Omental fat pad (tissue), 4 donors: ENCODE data around the gene TFAP2A. TPM values are rescaled to one million over a fixed set of nuclear protein-coding genes. Genes with fewer than 3 reads are reported as not detected.

Experiments
- ATAC-seq: fragments of 150-250 bp; one replicate; pipeline ENCODE4 v1.9.1; 2016; ENCODE audit warnings: mild to moderate bottlenecking, moderate library complexity; ENCODE audit not compliant: low FRiP score
- DNase-seq: peaks from one replicate; pipeline ENCODE4 v3.0.0-alpha.2; 2019; ENCODE audit warnings: low spot score
- small RNA-seq: library from RNA; depleted of rRNA; stranded (forward); fragments of <200 nt; gene quantifications from one replicate; pipeline ENCODE3, GENCODE V24; 2016
- total RNA-seq, 4 donors: library from RNA; depleted of rRNA; stranded (reverse); fragments of >200 nt; gene quantifications; one replicate each; pipeline ENCODE4 v1.1.0, GENCODE V29; 2016
- TF ChIP-seq, protein P1 (sequence below), 3 donors: fragments of 450-650 bp; IDR thresholded peaks; one replicate each; pipeline ENCODE4 v1.5.1; 2016 to 2017; ENCODE audit warnings: antibody characterized with exemption in 3 of 3, mild to moderate bottlenecking in 3 of 3, moderate library complexity in 2 of 3

The TFAP2A gene
- total RNA-seq, 4 donors from 2014 or later: not detected

GRCh38 chr6:10347561-10348327 lies 67.1 kb downstream of the TFAP2A start:
- DNase-seq (no peak), ATAC-seq (no peak)
- TF ChIP-seq, protein P1, sequence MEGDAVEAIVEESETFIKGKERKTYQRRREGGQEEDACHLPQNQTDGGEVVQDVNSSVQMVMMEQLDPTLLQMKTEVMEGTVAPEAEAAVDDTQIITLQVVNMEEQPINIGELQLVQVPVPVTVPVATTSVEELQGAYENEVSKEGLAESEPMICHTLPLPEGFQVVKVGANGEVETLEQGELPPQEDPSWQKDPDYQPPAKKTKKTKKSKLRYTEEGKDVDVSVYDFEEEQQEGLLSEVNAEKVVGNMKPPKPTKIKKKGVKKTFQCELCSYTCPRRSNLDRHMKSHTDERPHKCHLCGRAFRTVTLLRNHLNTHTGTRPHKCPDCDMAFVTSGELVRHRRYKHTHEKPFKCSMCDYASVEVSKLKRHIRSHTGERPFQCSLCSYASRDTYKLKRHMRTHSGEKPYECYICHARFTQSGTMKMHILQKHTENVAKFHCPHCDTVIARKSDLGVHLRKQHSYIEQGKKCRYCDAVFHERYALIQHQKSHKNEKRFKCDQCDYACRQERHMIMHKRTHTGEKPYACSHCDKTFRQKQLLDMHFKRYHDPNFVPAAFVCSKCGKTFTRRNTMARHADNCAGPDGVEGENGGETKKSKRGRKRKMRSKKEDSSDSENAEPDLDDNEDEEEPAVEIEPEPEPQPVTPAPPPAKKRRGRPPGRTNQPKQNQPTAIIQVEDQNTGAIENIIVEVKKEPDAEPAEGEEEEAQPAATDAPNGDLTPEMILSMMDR (IDR thresholded peaks at IDR 0.05): no peak

Small RNA genes within 50 kb of the gene (small RNA-seq; reads per million reads assigned to genes)
- gene MIR5689: not detected

Other genes starting within 250 kb of the TFAP2A start
- 1 to 10 TPM; 3.8 to 7.9 (median 6.0) TPM for gene GCNT2, start 106.3 kb upstream of the TFAP2A start, total RNA-seq